DMS 273 (cell line): ENCODE results near the gene ATP11A.

ENCODE experiments used
- DNase-seq: peaks from one replicate; lab custom pipeline; 2025; ENCODE audit not compliant: unreplicated experiment; lab: John Stamatoyannopoulos, UW

ATP11A gene

DNA sequence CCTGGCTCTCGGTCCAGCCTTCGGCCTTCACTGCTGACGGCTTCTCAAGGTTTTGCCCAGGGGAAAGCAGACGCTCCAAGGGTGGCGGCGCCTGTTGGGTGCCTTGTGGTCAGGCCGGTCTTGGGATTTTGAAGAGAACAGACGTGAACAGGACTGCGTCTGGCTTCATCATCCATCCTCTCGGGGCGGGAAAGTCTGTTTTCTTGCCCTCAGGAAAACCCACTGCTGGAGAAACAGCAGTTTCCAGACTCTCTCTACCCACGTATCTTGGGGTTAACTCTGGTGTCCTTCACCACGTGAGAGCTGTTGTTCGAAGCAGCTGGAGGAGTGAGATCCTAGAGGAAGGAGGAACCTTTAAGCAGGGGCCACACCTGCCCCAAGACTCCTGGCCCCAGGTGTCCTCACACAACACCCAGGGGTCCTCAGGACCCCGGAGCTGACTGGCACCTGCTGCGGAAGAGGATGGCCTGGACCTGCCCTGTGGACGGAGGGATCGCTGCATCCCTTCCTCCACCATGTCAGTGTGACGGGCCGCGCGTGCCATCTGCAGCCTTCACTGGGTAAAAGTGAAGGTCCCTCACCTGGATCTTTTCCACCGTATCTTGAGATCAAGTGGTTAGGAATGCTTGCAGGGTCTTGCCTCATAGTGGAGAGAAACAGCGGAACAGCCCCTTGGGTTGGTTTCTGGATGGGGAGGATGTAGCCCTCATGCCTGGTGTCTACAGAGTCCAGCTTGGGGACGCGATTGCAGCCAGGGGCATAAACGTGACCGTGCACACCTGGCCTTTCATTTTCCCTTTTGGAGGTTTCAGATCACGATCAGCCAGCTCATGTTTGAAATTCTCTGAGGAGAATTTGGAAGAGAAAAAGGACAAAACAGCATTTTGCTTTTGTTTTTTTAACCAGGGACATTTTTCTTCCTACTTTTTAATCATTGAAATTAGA lies 209.7 kb downstream of the ATP11A start:
- no peak for DNase-seq

DNA sequence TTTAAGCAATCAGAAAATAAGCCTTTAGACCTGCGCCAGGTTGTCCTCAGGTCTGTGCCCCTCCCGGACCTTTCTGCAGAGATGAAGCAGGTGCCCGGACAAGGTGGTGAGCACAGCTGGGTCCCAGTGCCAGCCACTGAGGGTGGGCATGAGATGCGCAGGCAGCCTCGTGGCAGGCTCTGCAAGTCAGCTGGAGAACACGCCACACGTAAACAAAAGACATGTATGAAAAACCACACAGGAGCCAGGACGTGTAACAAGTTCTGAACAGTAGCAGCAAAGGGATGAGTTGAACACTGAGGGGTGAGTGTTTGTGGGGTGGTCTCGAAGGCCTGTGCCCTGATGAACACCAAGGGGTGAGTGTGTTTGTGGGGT lies 210.4 kb downstream of the ATP11A start:
- no peak for DNase-seq

DNA sequence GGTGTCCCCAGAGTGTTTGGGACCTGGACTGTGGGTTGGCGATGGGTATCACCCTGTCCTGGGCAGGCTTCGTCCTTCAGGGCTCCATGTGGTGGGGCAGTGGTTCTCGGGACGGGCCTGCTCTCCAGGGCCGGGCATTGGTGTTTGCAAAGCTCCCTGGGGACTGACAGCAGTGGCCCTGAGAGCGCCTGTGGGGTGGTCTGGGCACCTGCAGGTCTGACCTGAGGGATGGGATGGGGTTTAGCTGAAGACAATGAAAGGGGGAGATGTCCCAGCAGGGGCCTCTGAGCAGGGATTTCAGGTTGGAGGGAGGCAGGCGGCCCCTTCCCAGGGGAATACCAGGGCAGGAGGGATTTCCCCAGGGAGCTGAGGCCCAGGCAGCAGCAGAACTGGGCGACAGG lies 210.9 kb downstream of the ATP11A start:
- no peak for DNase-seq

DNA sequence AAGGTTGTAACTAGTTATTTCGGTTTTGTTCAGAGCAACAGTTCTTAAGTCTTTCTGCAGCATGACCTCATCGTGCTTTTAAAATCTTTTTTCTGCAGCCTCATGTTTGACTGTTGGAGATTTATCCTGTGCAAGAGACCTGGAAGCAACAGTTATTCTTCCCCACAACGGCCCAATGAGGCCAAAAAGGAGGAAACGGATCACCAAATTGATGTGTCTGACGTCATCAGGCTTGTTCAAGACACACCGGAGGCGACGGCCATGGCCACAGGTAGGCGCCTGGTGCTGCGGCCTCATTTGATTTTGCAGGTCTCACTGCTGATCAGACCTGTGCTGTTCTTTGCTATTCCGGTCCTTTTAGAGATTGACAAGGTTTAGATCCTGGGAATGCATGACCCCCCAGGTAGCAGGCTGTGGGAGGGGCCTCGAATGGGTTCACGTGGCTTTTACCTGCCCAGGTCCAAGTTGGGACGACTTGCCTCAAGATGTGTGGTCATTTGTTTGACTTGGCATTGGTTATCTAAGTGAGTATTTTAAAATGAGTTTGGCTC lies 212.3 kb downstream of the ATP11A start:
- no peak for DNase-seq

DNA sequence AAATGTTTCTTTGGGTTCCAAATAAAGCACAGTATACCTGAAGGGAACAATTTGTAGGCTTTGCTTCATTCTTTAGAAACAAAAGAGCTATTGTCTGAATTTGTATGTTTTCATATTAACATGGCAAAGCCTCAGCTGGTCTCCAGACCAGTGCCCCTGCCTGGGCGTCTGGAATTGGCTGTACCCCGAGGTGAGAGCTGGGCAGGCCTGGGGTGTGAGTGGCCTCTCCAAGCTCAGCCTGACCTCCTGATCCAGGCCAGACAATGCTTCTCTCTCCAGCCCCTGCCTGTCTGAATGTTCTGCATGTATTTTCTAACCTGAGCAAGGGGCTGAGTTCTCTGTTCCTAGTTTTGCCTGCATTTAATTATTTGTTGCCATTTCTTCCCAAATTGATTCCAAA lies 212.8 kb downstream of the ATP11A start:
- no peak for DNase-seq

DNA sequence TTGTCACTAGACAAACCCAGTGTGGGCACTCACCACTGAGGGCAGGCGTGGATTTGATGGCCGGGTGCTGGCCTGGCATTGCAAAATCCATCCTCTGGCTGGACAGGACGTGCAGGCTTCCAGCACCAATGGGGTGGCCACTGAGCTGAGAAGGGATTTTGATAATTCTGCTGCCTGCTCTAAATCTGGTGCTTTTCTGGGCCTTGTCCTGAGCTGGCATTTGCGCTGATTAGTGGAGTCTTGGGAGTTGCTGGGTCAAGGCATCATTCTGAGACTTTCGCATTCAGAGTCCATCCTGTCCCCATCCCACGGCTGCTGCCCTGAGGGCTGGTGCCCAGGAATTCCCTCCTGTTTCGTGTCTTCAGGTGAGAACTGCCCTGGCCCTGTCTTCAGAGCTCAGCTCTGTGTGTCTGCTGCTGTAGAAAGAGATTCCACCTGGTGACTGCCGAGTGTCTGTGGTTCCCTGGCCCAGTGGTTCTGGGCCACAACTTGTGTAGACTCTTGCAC lies 213.3 kb downstream of the ATP11A start:
- DNase-seq, result no peak

DNA sequence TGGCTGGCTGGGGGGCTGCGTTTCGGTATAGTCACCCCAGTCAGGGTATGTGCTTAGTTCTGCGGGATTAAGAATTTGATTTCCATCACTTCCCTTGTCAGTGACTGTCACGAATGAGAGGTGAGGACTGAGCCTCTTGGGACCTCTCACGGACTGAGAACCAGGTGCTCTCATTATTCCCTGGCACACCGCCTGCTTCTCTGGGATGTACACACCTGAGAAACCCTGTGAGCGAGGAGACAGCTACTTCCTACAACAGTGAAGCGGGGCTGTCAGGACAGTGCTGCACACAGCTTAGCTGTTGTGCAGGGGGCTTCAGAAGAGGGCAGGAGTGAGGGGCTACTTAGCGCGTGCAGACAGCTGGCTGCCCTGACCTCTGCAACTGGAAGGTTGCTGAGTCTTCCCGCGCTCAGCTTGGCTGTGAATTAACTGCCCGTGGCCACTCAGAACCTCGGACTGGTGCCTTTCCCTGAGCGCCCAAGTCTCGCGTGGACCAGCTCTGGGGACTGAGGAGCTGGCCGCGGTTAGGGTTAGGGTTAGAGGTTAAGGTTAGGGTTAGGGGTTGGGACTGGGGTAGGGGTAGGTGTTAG lies 213.9 kb downstream of the ATP11A start:
- no peak for DNase-seq

DNA sequence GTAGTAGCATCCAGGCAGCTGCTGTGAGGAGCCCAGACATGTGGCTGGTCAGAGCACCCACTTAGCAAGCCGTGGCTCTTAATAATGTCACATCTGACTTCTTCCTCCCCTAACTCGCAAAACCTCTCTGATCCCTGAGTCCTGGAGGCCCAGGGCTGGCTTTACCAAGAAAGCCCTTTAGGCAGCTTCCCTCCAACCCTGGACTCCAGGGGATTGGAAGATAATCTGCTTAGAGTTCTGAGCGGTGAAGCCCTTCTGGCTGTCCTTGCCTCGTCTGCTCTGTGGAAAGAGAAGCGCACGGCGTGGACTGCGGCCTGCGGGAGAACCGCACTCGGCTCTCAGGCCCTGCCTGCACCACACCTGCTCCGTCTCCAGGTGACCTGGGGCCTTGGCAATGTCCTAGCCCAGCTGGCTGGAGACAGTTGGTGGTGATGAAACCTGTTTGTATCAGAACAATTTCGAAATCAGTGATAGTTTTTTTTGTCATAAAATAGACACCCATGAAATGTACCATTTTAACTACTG lies 214.7 kb downstream of the ATP11A start:
- DNase-seq, result no peak

DNA sequence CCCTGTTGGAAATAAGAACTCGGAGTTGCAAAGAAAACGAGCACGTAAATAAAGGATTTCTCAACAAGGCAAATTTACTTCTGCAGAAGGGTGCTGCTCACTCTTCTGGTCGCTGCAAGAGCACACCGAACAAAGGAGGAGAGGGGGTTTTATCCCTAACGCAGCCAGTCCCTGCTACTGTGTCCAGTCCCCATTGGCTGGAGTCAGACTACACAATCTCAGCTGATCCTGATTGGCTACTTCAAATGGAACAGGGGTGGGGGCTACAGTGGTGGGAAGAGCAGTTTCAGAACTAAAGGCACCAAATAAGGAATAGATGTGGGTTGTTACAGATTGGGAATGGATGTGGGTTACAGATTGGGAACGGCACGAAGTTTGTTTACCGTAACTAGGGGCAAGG lies 215.2 kb downstream of the ATP11A start:
- no peak for DNase-seq

DNA sequence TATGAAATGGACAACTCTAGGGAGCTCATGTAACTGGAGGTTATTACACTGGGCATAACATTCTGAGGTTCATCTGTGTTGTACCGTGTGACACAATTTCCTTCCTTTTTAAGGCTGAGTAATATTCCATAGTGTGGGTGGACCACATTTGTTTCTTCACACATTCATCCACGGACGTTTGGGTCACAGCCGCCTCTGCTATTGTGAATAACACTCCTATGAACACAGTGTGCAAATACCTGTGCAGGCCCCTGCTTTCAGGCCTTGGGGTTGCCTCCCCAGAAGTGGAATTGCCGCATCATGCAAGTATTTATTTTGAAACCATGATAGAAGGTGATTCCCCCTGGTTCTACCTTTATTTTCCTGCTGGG lies 215.8 kb downstream of the ATP11A start:
- DNase-seq, result no peak

DNA sequence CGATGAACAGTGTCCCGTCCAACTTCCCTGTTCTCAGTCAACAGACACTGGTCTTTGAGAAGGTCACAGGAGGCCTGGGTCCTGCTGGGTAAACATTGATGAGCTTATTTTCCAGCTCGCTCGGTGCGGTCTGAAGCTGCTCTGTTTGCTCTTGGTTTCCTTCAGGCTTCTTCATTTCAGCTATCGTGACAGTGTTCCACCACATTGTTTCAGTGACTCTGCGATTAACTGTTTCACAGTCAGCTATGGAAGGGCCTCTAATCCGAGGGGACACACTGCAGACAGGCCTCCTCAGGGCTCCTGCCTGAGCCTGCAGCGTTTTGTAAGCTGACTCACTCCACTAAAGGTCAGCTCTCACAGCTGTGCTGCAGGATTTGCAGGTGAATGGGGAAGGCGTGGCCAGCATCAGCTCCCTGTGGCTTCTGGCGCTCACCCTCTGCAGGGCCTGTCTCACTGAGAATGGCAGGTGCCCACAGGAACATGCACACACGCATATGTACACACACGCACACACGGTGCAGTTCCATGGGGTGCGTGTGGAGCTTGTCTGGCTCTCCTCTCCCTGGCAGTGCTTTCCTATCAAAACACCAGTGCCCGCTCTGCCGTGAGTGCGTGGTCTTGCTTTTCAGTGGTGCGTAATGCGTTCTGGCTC lies 216.3 kb downstream of the ATP11A start:
- no peak for DNase-seq

DNA sequence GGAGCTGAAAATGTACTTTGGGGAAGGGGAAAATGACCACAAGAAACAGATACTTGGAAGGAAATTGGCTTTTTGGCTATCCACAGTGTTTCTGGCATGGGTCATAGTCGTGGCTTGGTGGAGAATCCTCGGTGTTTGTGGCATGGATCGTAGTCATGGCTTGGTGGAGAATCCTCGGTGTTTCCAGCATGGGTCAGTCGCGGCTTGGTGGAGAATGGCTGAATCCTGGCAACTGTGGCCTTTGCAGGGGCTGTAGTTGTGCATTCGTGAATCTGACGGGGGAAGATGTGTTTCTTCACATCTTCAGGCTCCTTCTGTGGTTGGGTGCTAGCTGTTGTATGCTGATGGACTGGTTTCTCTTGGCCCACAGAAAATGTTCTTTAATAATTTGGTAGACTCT lies 217.4 kb downstream of the ATP11A start:
- no peak for DNase-seq

DNA sequence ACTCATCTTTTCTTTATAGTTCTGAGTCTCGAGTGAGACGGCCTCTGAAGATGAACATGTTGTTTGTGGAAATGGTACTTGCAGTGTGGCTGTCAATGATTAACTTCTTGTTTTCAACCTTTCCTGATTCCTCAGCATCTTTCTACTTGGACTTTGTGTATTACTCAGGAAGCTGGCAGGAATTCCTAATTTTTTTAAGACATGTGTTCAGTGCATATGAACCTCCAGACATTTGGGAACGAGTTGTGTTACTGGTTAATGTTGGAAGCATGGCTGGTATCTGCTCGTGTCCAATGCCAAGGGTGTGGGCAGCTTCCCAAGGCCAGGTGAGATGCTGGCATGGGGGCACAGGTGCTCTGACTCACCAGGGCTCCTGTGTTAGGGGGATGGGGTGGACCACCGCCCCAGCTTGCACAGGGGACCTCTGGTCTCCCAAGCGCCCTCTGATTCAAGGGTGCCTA lies 218.1 kb downstream of the ATP11A start:
- no peak for DNase-seq

DNA sequence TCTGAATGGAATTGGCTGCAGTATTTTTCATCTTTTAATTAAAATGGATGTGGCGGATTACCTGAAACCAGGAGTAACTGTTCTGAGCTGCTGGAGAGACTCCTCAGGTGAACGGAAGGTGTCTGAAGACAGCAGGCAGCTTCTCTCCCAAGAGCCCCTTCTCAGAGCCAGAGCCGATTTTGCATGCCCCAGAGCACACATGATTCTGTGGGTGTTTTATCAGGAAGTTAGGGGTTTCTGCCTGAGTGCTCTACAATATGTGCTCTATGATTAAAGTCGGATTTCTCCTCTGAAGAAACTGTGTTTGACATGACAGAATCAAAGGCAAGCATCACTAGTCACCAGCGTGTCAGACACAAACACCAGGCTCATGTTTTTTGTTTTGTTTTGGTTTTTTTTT lies 218.5 kb downstream of the ATP11A start:
- no peak for DNase-seq

DNA sequence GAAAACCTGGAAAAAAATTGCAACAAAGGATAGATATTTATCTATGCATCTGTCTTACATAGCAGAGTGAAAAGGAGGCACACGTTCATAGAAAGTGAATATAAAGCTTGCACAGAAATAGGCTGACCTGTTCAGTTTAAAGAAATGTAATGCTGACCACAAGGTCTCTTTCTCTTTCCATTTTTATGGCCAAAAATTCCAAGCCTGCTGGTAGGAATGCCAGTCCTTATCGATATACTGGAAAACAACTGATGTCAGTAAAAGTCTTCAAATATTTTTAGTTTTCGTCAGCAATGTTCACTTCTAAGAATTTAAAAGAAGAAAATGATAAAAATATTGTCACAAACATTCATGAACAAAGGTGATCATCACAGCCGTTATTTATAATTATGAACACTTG lies 220.2 kb downstream of the ATP11A start:
- DNase-seq, result no peak

DNA sequence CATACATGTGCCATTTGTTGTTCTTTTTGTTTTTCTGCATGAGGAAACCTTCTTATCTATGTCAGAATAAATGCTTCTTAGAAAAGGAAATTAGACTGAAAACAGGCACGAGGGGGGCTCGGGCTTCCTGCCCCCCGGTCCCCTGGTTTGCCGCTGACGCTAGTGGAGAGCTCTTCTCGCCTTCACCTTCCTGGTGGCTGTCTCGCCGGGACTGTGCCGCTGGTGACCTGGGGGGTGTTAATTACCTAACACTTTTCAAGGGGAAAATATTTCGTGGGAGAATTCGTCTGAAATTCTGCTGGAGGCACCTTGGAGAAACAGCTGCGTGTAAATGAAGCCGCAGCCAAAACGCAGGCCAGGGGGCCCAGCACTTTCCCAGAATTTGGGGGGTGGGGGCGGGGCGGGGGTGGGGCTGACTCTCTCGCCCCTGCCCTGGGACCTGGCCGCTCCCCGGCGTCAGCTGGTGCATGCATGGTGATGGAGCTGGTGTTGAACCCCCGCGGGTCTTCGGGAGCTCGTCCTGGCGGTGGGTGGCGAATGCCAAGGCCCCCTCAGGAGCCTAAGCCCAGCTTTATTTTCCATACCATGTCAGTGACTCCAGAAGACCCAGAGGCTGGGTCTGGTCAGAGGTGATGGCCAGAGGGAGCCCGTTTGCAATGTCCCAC lies 220.9 kb downstream of the ATP11A start:
- no peak for DNase-seq

DNA sequence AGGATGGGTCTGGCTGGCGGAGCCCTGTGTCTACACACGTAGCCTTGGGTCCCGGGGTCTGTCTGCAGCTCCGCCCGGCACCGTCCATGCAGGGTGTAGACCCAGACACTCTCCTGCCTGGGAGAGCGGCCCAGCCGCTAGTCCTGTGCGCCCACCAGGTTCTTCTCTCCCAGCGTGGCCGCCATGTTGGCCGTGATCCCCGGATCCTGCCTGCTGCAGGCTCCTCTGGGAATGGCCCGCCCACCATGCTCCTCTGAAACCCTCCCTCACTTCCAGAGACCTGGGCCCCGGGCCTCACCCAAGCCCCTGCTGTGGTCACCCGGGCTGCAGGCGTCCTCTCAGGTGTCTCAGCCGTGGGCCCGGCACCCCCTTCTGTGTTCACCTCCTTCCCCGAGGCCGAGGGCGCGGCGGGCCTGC lies 221.5 kb downstream of the ATP11A start:
- no peak for DNase-seq

DNA sequence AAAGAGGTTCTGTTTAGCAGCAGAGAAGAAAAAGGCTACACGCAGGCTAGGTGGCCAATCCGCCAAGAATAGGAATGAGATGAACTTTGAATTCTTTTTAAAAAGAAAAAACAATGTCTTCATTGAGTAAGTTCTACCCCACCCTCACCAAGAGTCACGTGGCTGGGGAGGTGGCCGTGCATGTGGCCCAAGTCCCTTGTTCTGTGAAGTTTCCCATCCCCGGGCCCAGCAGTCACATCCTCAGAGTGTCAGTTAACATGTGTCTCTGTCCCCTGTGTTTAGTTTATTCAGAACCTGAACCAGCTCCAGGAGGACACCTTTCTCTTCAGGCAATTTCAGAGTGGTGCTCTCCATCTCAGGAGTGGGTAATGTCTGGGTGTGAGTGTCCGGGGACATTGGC lies 222.0 kb downstream of the ATP11A start:
- no peak for DNase-seq

DNA sequence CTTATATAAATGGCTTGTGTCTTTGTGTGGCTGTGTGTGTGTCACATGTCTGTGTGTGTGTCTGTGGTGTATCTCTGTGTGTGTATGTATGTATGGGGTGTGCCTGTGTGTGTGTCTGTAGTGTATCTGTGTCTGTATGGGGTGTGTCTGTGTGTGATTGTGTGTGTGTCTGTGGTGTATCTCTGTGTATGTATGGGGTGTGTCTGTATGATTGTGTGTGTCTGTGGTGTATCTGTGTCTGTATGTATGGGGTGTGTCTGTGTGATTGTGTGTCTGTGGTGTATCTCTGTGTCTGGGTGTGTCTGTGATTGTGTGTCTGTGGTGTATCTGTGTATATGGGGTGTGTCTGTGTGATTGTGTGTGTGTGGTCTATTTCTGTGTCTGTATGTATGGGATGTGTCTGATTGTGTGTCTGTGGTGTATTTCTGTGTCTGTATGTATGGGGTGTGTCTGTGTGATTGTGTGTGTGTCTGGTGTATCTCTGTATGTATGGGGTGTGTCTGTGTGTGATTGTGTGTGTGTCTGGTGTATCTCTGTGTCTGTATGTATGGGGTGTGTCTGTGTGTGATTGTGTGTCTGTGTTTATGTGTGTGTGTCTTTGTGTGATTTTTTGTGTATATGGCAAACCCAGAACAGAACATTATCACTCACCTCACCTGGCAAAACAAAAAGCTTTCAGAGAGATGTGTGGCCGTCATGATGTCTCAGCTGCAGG lies 223.0 kb downstream of the ATP11A start:
- no peak for DNase-seq

DNA sequence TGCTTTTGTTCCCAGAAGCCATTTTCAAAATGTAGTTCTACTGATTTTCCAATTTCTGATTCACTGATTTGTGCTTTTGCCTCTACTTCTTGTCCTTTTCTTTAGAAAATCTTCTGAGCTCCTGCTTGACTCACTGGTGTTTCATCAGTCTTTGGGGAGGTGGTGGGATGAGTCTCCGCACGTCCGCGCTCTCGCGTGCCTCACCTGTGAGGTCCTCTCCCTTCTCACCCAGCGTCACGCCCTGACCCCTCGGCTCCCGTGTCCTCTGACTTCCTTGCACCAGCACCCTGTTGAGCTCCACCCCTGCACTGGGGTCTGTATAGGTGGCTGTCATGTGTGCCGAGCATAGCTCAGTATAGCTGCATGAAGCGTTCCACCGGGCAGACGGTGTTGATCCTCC lies 226.5 kb downstream of the ATP11A start:
- DNase-seq, result no peak
